ENCODE data around the gene ARID3A. TPM values are rescaled to one million over a fixed set of nuclear protein-coding genes. Genes with fewer than 3 reads are reported as not detected.
A peak's percentile ranks its signal among the peaks of the same experiment; 100 is the strongest.
"Not testable (repeated sequence)": the region's sequence is repeated elsewhere in the genome, so short reads cannot be mapped to it uniquely, and the experiment has no call there.

The ARID3A gene
- total RNA-seq, 1 experiment from 2014 or later = 103 TPM

- no peak for DNase-seq (ENCODE audit: low spot score)
- in situ Hi-C loops (cut with HindIII; ENCODE audit: low sequenced_read_pairs) = no loop called here
These were observed 93.8 kb downstream of the ARID3A start for GRCh38 chr19:1019616-1019961.

GRCh38 chr19:1019980-1020867 is 94.4 kb downstream of the ARID3A start:
- no peak for DNase-seq (ENCODE audit: low spot score)
- in situ Hi-C loops (cut with HindIII; ENCODE audit: low sequenced_read_pairs) = no loop called here

GRCh38 chr19:1020868-1021425 is 95.1 kb downstream of the ARID3A start, which contains the start of gene TMEM259:
Gene TMEM259 (minus strand): TSS chr19:1021123. CDS start chr19:1020996, 127 bp downstream.
- in situ Hi-C loops (cut with HindIII; ENCODE audit: low sequenced_read_pairs) = no loop called here
- peak; percentile 97 for DNase-seq (ENCODE audit: low spot score)

- in situ Hi-C loops (cut with HindIII; ENCODE audit: low sequenced_read_pairs) = not testable (repeated sequence)
These were observed 98.0 kb downstream of the ARID3A start for GRCh38 chr19:1023883-1024188.

GRCh38 chr19:1025080-1025479 is 99.2 kb downstream of the ARID3A start:
- DNase-seq (ENCODE audit: low spot score); in situ Hi-C loops (cut with HindIII; ENCODE audit: low sequenced_read_pairs): not testable (repeated sequence)

More at GRCh38 chr19:1023883-1024188, 98.0 kb downstream of the ARID3A start:
- DNase-seq (ENCODE audit: low spot score) = not testable (repeated sequence)

Other genes starting within 250 kb of the ARID3A start
- gene FSTL3, start 249.6 kb upstream of the ARID3A start, total RNA-seq (2014; rRNA removed; shearing (Covaris generic)) = 15.0 and 26.0 TPM in 2 replicates
- gene PRSS57, start 230.6 kb upstream of the ARID3A start, total RNA-seq (2014; rRNA removed; shearing (Covaris generic)) = not detected in 2 replicates
- gene PALM, start 217.1 kb upstream of the ARID3A start, total RNA-seq (2014; rRNA removed; shearing (Covaris generic)) = 30.0 and 49.6 TPM in 2 replicates
- gene MISP, start 174.9 kb upstream of the ARID3A start, total RNA-seq (2014; rRNA removed; shearing (Covaris generic)) = 1.2 and 2.8 TPM in 2 replicates
- 273 and 361 TPM in 2 replicates for gene PTBP1, start 128.6 kb upstream of the ARID3A start, total RNA-seq (2014; rRNA removed; shearing (Covaris generic))
- 47.9 and 54.5 TPM in 2 replicates for gene PLPPR3, start 104.1 kb upstream of the ARID3A start, total RNA-seq (2014; rRNA removed; shearing (Covaris generic))
- gene AZU1, start 98.2 kb upstream of the ARID3A start, total RNA-seq (2014; rRNA removed; shearing (Covaris generic)) = 0.25 TPM in 1 of 2 replicates, not detected in the other
- 2.3 TPM in 1 of 2 replicates, not detected in the other for gene PRTN3, start 85.0 kb upstream of the ARID3A start, total RNA-seq (2014; rRNA removed; shearing (Covaris generic))
- not detected in 2 replicates for gene ELANE, start 73.7 kb upstream of the ARID3A start, total RNA-seq (2014; rRNA removed; shearing (Covaris generic))
- gene CFD, start 66.4 kb upstream of the ARID3A start, total RNA-seq (2014; rRNA removed; shearing (Covaris generic)) = 3.6 and 6.1 TPM in 2 replicates
- gene MED16, start 32.8 kb upstream of the ARID3A start, total RNA-seq (2014; rRNA removed; shearing (Covaris generic)) = 51.0 and 58.7 TPM in 2 replicates
- not detected in 2 replicates for gene RNU6-9, start 32.6 kb upstream of the ARID3A start, total RNA-seq (2014; rRNA removed; shearing (Covaris generic))
- 12.7 and 13.9 TPM in 2 replicates for gene R3HDM4, start 12.8 kb upstream of the ARID3A start, total RNA-seq (2014; rRNA removed; shearing (Covaris generic))
- gene KISS1R, start 8.7 kb upstream of the ARID3A start, total RNA-seq (2014; rRNA removed; shearing (Covaris generic)) = 1.8 and 1.9 TPM in 2 replicates
- gene WDR18, start 58.3 kb downstream of the ARID3A start, total RNA-seq (2014; rRNA removed; shearing (Covaris generic)) = 176 and 280 TPM in 2 replicates
- gene GRIN3B, start 74.4 kb downstream of the ARID3A start, total RNA-seq (2014; rRNA removed; shearing (Covaris generic)) = 0.74 and 3.5 TPM in 2 replicates
- gene TMEM259, start 95.1 kb downstream of the ARID3A start, total RNA-seq (2014; rRNA removed; shearing (Covaris generic)) = 131 and 142 TPM in 2 replicates
- not detected in 2 replicates for gene RNU6-2, start 95.5 kb downstream of the ARID3A start, total RNA-seq (2014; rRNA removed; shearing (Covaris generic))
- 245 and 296 TPM in 2 replicates for gene CNN2, start 100.6 kb downstream of the ARID3A start, total RNA-seq (2014; rRNA removed; shearing (Covaris generic))
- 6.2 and 13.9 TPM in 2 replicates for gene ABCA7, start 114.1 kb downstream of the ARID3A start, total RNA-seq (2014; rRNA removed; shearing (Covaris generic))
- 126 and 134 TPM in 2 replicates for gene ARHGAP45, start 141.1 kb downstream of the ARID3A start, total RNA-seq (2014; rRNA removed; shearing (Covaris generic))
- 326 and 355 TPM in 2 replicates for gene POLR2E, start 169.3 kb downstream of the ARID3A start, total RNA-seq (2014; rRNA removed; shearing (Covaris generic))
- gene GPX4, start 178.0 kb downstream of the ARID3A start, total RNA-seq (2014; rRNA removed; shearing (Covaris generic)) = 593 and 784 TPM in 2 replicates
- 22.3 and 25.1 TPM in 2 replicates for gene SBNO2, start 248.2 kb downstream of the ARID3A start, total RNA-seq (2014; rRNA removed; shearing (Covaris generic))